Liver (tissue), 9 donors: ENCODE measurements around the gene TBCA. TPM values are rescaled to one million over a fixed set of nuclear protein-coding genes. Genes with fewer than 3 reads are reported as not detected.
"Not testable (repeated sequence)": the region's sequence is repeated elsewhere in the genome, so short reads cannot be mapped to it uniquely, and the experiment has no call there.

Source experiments
- DNase-seq: peaks from one replicate; pipeline ENCODE4 v3.0.0-alpha.2; 2017; ENCODE audit warnings: low spot score
- H3K27ac ChIP-seq, 2 donors: one replicate each; pipeline ENCODE4 v1.7.0; 2013; ENCODE audit warnings: inconsistent platforms in 2 of 2, low read length in 2 of 2, control low read depth in 1 of 2, low read depth in 1 of 2, mild to moderate bottlenecking in 1 of 2
- H3K27me3 ChIP-seq, 4 donors: one replicate each; pipeline versions ENCODE4 v1.6.1 to v1.7.0; 2013; ENCODE audit warnings: low read length in 3 of 4, inconsistent platforms in 1 of 4, mild to moderate bottlenecking in 1 of 4, moderate library complexity in 1 of 4; ENCODE audit not compliant: control insufficient read depth in 4 of 4, insufficient read depth in 4 of 4
- H3K36me3 ChIP-seq, 4 donors: one replicate each; pipeline versions ENCODE4 v1.6.1 to v1.7.0; 2013; ENCODE audit warnings: low read length in 3 of 4, mild to moderate bottlenecking in 3 of 4, low read depth in 1 of 4, moderate library complexity in 1 of 4; ENCODE audit not compliant: control insufficient read depth in 4 of 4, insufficient read depth in 3 of 4
- H3K4me1 ChIP-seq, 4 donors: one replicate each; pipeline versions ENCODE4 v1.6.1 to v1.7.0; 2013; ENCODE audit warnings: low read length in 3 of 4, mild to moderate bottlenecking in 3 of 4, moderate library complexity in 1 of 4; ENCODE audit not compliant: control insufficient read depth in 4 of 4, insufficient read depth in 4 of 4
- H3K4me3 ChIP-seq, 3 donors: one replicate each; pipeline versions ENCODE4 v1.6.1 to v1.7.0; 2013; ENCODE audit warnings: low read length in 3 of 3, control low read depth in 1 of 3, low read depth in 1 of 3, mild to moderate bottlenecking in 1 of 3
- H3K9ac ChIP-seq, 2 donors: one replicate each; pipeline ENCODE4 v1.7.0; 2013; ENCODE audit warnings: low read length in 2 of 2, mild to moderate bottlenecking in 2 of 2, moderate library complexity in 2 of 2, control low read depth in 1 of 2, low read depth in 1 of 2
- H3K9me3 ChIP-seq, 4 donors: one replicate each; pipeline versions ENCODE4 v1.6.1 to v1.7.0; 2013; ENCODE audit warnings: low read length in 3 of 4; ENCODE audit not compliant: control insufficient read depth in 4 of 4
- ATF3 ChIP-seq: IDR thresholded peaks from 2 replicates; pipeline ENCODE4 v1.6.1; 2016; ENCODE audit warnings: antibody characterized with exemption
- CTCF ChIP-seq: fragments of 150-350 bp; IDR thresholded peaks from 2 replicates; pipeline ENCODE4 v1.5.1; 2017; ENCODE audit warnings: improper control_type of control experiment, low read depth, low read length; ENCODE audit not compliant: missing input control
- HNF4A ChIP-seq, 2 donors: conservative IDR thresholded peaks; 2 replicates each; pipeline ENCODE4 v1.6.1; 2016; ENCODE audit warnings: antibody characterized with exemption in 2 of 2, mild to moderate bottlenecking in 2 of 2
- MAX ChIP-seq: IDR thresholded peaks from 2 replicates; pipeline ENCODE4 v1.6.1; 2016; ENCODE audit warnings: antibody characterized with exemption
- NR2F2 ChIP-seq: IDR thresholded peaks from 2 replicates; pipeline ENCODE4 v1.6.1; 2016; ENCODE audit warnings: antibody characterized with exemption
- RAD21 ChIP-seq, 2 donors: IDR thresholded peaks; 2 replicates each; pipeline ENCODE4 v1.6.1; 2016; ENCODE audit warnings: antibody characterized with exemption in 2 of 2, mild to moderate bottlenecking in 2 of 2
- REST ChIP-seq: IDR thresholded peaks from 2 replicates; pipeline ENCODE4 v1.6.1; 2016; ENCODE audit warnings: antibody characterized with exemption, mild to moderate bottlenecking
- RXRA ChIP-seq, 2 donors: IDR thresholded peaks; 2 replicates each; pipeline ENCODE4 v1.6.1; 2017 to 2018; ENCODE audit warnings: antibody characterized with exemption in 2 of 2, mild to moderate bottlenecking in 1 of 2
- SP1 ChIP-seq: IDR thresholded peaks from 2 replicates; pipeline ENCODE4 v1.6.1; 2018; ENCODE audit warnings: antibody characterized with exemption, mild to moderate bottlenecking
- TAF1 ChIP-seq: conservative IDR thresholded peaks from 2 replicates; pipeline ENCODE4 v1.6.1; 2016; ENCODE audit warnings: antibody characterized with exemption, mild to moderate bottlenecking
- YY1 ChIP-seq: IDR thresholded peaks from 2 replicates; pipeline ENCODE4 v1.6.1; 2016; ENCODE audit warnings: antibody characterized with exemption, mild to moderate bottlenecking
- ZBTB33 ChIP-seq: IDR thresholded peaks from 2 replicates; pipeline ENCODE4 v1.6.1; 2016; ENCODE audit warnings: antibody characterized with exemption
- WGBS: extraction: QIAGEN DNeasy Blood & Tissue Kit; methylation state at CpG from one replicate; pipeline ENCODE4 v1.1.7; 2013; 5-methylcytosine and 5-hydroxymethylcytosine counted together
- polyA plus RNA-seq, 2 donors: library from polyadenylated mRNA; stranded (reverse) in 1 of 2; unstranded in 1 of 2; fragments of 200-250 nt in 1 of 2; fragments of >200 nt in 1 of 2; fragmentation: Nextera tagmentation in 1 of 2; extraction: Ambion mirVana in 1 of 2; gene quantifications; one replicate each; pipeline versions ENCODE4 v1.2.1 to v1.2.3, GENCODE V29; 2013 to 2015
- total RNA-seq, 2 donors: library from RNA; depleted of rRNA; stranded (reverse); fragments of >200 nt; gene quantifications; one replicate each; pipeline ENCODE4 v1.2.3, GENCODE V29; 2014
- donor health status: healthy.
- donor health status: healthy.
- donor health status: healthy.
- donor health status: healthy.
- donor health status: healthy.

TBCA gene
- total and polyA plus RNA-seq, 4 donors: 62.5 to 338 (median 107) TPM

DNA sequence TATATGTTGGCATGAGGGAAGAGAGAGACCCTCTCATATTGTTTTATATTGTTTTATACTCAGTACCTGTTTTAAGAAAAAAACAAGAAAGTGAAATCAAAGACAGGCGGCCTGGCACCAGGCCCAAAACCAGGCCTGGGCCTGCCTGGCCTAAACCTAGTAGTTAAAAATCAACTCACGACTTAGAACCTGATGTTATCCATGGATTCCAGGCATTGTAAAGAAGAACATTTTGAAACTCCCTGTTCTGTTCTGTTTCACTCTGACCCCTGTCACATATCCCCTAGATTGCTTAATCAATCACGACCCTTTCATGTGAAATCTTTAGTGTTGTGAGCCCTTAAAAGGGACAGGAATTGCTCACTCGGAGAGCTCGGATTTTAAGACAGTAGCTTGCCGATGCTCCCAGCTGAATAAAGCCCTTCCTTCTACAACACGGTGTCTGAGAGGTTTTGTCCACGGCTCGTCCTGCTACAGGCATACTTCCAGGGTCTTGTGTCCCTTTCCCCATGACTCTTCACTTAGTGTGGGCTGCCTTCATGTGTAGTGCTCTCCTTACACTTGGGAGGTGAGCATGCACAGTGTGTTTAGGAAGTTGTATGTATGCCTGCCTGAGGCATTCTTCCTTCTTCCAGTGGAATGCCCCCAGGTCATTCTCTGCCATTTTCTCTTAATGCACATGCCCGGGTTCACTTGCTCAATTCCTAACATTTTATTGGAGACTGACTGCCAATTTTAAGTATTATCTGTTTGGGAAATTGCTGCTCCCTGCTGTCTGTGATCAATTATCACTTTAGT, 17.8 kb downstream of the TBCA start (continued):
- no peak for TF ChIP-seq ATF3
- TF ChIP-seq YY1: peak; percentile 73
- peak; percentile 44 for TF ChIP-seq MAX

GRCh38 chr5:77751328-77752023, 24.7 kb downstream of the TBCA start:
- no peaks in the 10 kb centered on the region for H3K9me3 ChIP-seq
- 97% methylated on average over 9 of the region's 9 CpGs for WGBS
- H3K4me1 ChIP-seq: peaks cover 0 to 6% (median 3%) of the 10 kb centered on the region in 4 donors
- H3K27me3 ChIP-seq: no peaks in the 10 kb centered on the region
- DNase-seq: no peak
- no peak overlapping the region for H3K27ac ChIP-seq
- H3K36me3 ChIP-seq: peaks cover 0 to 3% (median 0%) of the 10 kb centered on the region in 4 donors
- H3K4me3 ChIP-seq: no peak overlapping the region
- TF ChIP-seq YY1 (no peak), TAF1 (no peak), NR2F2 (no peak), RXRA (IDR thresholded peaks at IDR 0.05) (no peak), ATF3 (no peak), SP1 (no peak)
- no peak overlapping the region for H3K9ac ChIP-seq

GRCh38 chr5:77750928-77751327, 25.2 kb downstream of the TBCA start:
- WGBS: over 99% methylated on average over 6 of the region's 6 CpGs
- not testable (repeated sequence) for H3K9ac ChIP-seq, H3K4me1 ChIP-seq, DNase-seq, H3K27me3 ChIP-seq, H3K4me3 ChIP-seq, H3K27ac ChIP-seq, H3K9me3 ChIP-seq, H3K36me3 ChIP-seq

DNA sequence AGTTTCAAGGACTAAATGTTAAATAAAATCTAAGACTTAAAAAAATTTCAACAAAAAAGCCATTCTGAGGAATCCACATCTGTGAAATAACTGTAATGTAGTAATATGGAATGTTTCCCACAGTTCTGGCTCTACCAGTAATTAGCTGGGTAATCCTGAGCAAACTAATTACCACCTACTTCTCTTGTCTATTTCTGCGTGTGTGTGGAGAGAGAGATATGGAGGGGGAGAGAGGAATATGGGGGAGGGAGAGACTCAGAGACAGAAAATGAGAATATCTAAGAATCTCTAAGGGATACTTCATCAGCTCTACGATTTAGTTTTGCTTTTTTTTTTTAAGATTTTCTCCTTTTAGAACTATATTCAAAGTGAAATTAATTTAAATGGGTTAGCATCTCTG, 28.0 kb downstream of the TBCA start:
- no peak for DNase-seq
- Histone ChIP-seq H3K4me1 (peaks cover 0 to 2% (median 0%) of the 10 kb centered on the region in 4 donors), H3K36me3 (peaks cover 0 to 3% (median 0%) of the 10 kb centered on the region in 4 donors), H3K27ac (no peak overlapping the region), H3K9ac (no peak overlapping the region), H3K27me3 (no peaks in the 10 kb centered on the region), H3K9me3 (no peaks in the 10 kb centered on the region), H3K4me3 (no peak overlapping the region)
- TF ChIP-seq RXRA (IDR thresholded peaks at IDR 0.05): no peak
- no peak for TF ChIP-seq MAX
- TF ChIP-seq ZBTB33: no peak
- no peak for TF ChIP-seq HNF4A (conservative IDR thresholded peaks at IDR 0.05)
- TF ChIP-seq RAD21 (IDR thresholded peaks at IDR 0.05): no peak
- TF ChIP-seq REST: no peak
- no peak for TF ChIP-seq SP1
- TF ChIP-seq CTCF: no peak
- WGBS: 69% methylated on average over 2 of the region's 2 CpGs
